GM23248 (cell line): Measurements from ENCODE around the gene UMAD1. TPM values are rescaled to one million over a fixed set of nuclear protein-coding genes. Genes with fewer than 3 reads are reported as not detected.

Experiments used
- DNase-seq: peaks from one replicate; pipeline ENCODE4 v3.0.0-alpha.2; 2015
- H2AFZ ChIP-seq: fragments of 200-600 bp; sonication (generic); 2 replicates; pipeline ENCODE4 v1.6.1; 2016; ENCODE audit warnings: antibody characterized with exemption
- H3F3A ChIP-seq: fragments of 200-600 bp; sonication (generic); 2 replicates; pipeline ENCODE4 v1.6.1; 2016; ENCODE audit warnings: mild to moderate bottlenecking, antibody characterized with exemption, mixed run types; ENCODE audit not compliant: insufficient read depth
- H3K27ac ChIP-seq: fragments of 200-600 bp; sonication (generic); 2 replicates; pipeline ENCODE4 v1.5.1; 2016; ENCODE audit warnings: mild to moderate bottlenecking
- H3K27me3 ChIP-seq: fragments of 200-600 bp; sonication (generic); replicated peaks from 2 replicates; pipeline ENCODE4 v1.6.1; 2016; ENCODE audit warnings: mild to moderate bottlenecking; ENCODE audit not compliant: insufficient read depth
- H3K36me3 ChIP-seq: fragments of 200-600 bp; sonication (generic); 2 replicates; pipeline ENCODE4 v1.6.1; 2016; ENCODE audit warnings: low read depth, mild to moderate bottlenecking
- H3K4me1 ChIP-seq: fragments of 200-600 bp; sonication (generic); 2 replicates; pipeline ENCODE4 v1.6.1; 2016; ENCODE audit warnings: mild to moderate bottlenecking; ENCODE audit not compliant: insufficient read depth
- H3K4me2 ChIP-seq: fragments of 200-600 bp; sonication (generic); one replicate; pipeline ENCODE4 v1.6.1; 2016; ENCODE audit warnings: mild to moderate bottlenecking; ENCODE audit not compliant: unreplicated experiment
- H3K4me3 ChIP-seq: fragments of 200-600 bp; sonication (generic); 2 replicates; pipeline ENCODE4 v1.5.1; 2016; ENCODE audit warnings: mild to moderate bottlenecking
- H3K79me2 ChIP-seq: fragments of 200-600 bp; sonication (generic); 2 replicates; pipeline ENCODE4 v1.6.1; 2016; ENCODE audit warnings: mild to moderate bottlenecking; ENCODE audit not compliant: insufficient read depth
- H3K9ac ChIP-seq: fragments of 200-600 bp; sonication (generic); 2 replicates; pipeline ENCODE4 v1.6.1; 2016; ENCODE audit warnings: mild to moderate bottlenecking
- H3K9me2 ChIP-seq: fragments of 200-600 bp; sonication (generic); 2 replicates; pipeline ENCODE4 v1.6.1; 2016; ENCODE audit warnings: mixed run types, mild to moderate bottlenecking, moderate library complexity; ENCODE audit not compliant: insufficient read depth
- H3K9me3 ChIP-seq: fragments of 200-600 bp; sonication (generic); one replicate; pipeline ENCODE4 v1.6.1; 2017; ENCODE audit warnings: low read depth
- H4K20me1 ChIP-seq: fragments of 200-600 bp; sonication (generic); 2 replicates; pipeline ENCODE4 v1.6.0; 2016; ENCODE audit not compliant: insufficient read depth
- EZH2 ChIP-seq: fragments of 200-600 bp; sonication (generic); IDR thresholded peaks from 2 replicates; pipeline ENCODE4 v1.6.1; 2018; ENCODE audit warnings: antibody characterized with exemption, mild to moderate bottlenecking; ENCODE audit not compliant: insufficient read depth, poor library complexity, severe bottlenecking
- EZH2phosphoT487 ChIP-seq: fragments of 200-600 bp; sonication (generic); IDR thresholded peaks from 2 replicates; pipeline ENCODE4 v1.6.1; 2018; ENCODE audit warnings: antibody characterized with exemption, moderate library complexity, mild to moderate bottlenecking, low read depth; ENCODE audit not compliant: insufficient read depth
- WGBS, 2 experiments: methylation state at CpG; one replicate each; pipeline ENCODE4 v1.1.6; 2015 to 2017; ENCODE audit warnings: low lambda C conversion rate in 2 of 2, low coverage in 1 of 2; ENCODE audit errors: missing lambda C conversion rate in 2 of 2; 5-methylcytosine and 5-hydroxymethylcytosine counted together
- in situ Hi-C: fragments of 300-500 bp; cut with MboI; formaldehyde crosslinking; loops from 2 replicates; pipeline ENCODE4 v1.15.0; 2020
- polyA plus RNA-seq: library from polyadenylated mRNA; unstranded; fragments of >200 nt; fragmentation: Nextera tagmentation; extraction: Ambion mirVana; gene quantifications from 2 replicates; pipeline ENCODE4 v1.2.1, GENCODE V29; 2016
- total RNA-seq: library from RNA; depleted of rRNA; stranded (reverse); fragments of >200 nt; shearing (Covaris generic); gene quantifications from 2 replicates; pipeline ENCODE4 v1.2.3, GENCODE V29; 2014

The UMAD1 gene
- total and polyA plus RNA-seq, 2 experiments from 2014 or later = 11.8 to 18.6 TPM

- TF ChIP-seq EZH2phosphoT487 = no peak
- no peak for TF ChIP-seq EZH2
- no peaks in the 10 kb centered on the region for H4K20me1 ChIP-seq
- no peak overlapping the region for H3K4me2 ChIP-seq
- no peaks in the 10 kb centered on the region for H3K27me3 ChIP-seq
- WGBS, 2 experiments = 47 to 49% methylated on average over 3 of the region's 3 CpGs
- H3F3A ChIP-seq = no peaks in the 10 kb centered on the region
- no peak overlapping the region for H2AFZ ChIP-seq
- no peaks in the 10 kb centered on the region for H3K36me3 ChIP-seq
- H3K4me3 ChIP-seq = no peak overlapping the region
- no peak overlapping the region for H3K27ac ChIP-seq
- no peak overlapping the region for H3K9ac ChIP-seq
- no peaks in the 10 kb centered on the region for H3K9me3 ChIP-seq
- no peaks in the 10 kb centered on the region for H3K9me2 ChIP-seq
- in situ Hi-C loops = no loop called here
- no peak for DNase-seq
- no peaks in the 10 kb centered on the region for H3K79me2 ChIP-seq
- H3K4me1 ChIP-seq = no peaks in the 10 kb centered on the region
Measured at GRCh38 chr7:7617550-7617949, 23.0 kb upstream of the UMAD1 start.

GRCh38 chr7:7618410-7618809 lies 22.1 kb upstream of the UMAD1 start:
- Histone ChIP-seq H3K27ac (no peak overlapping the region), H4K20me1 (no peaks in the 10 kb centered on the region), H3K9me2 (no peaks in the 10 kb centered on the region), H2AFZ (no peak overlapping the region), H3K9me3 (no peaks in the 10 kb centered on the region), H3K4me3 (no peak overlapping the region), H3K9ac (no peak overlapping the region), H3K79me2 (no peaks in the 10 kb centered on the region), H3K4me1 (no peaks in the 10 kb centered on the region), H3F3A (no peaks in the 10 kb centered on the region), H3K27me3 (no peaks in the 10 kb centered on the region), H3K36me3 (no peaks in the 10 kb centered on the region), H3K4me2 (no peak overlapping the region)
- no peak for DNase-seq
- TF ChIP-seq EZH2 = no peak
- TF ChIP-seq EZH2phosphoT487 = no peak
- in situ Hi-C loops = no loop called here
- WGBS, 2 experiments = 4 to 5% methylated on average over 1 of the region's 1 CpG

DNA sequence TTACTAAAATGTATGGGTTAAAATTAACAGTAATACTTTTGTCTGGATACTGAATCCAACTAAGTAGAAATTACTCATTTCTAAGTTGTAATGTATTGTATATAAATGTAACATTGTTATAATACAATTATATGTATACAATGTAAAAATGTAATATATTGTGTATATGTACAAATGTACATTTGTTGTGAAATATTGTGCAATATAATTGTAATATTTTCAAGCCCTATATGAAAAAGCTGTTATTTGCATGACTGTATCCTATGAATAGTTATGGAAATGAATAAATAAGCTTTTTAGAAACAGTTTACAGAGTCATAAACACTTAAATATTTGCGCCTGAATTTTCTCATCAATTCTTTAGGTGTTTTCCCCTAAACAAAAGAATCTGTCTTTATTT lies 20.3 kb upstream of the UMAD1 start:
- H3F3A ChIP-seq = no peaks in the 10 kb centered on the region
- H2AFZ ChIP-seq = no peak overlapping the region
- H3K4me2 ChIP-seq = no peak overlapping the region
- no peak for DNase-seq
- no peaks in the 10 kb centered on the region for H3K27me3 ChIP-seq
- in situ Hi-C loops = no loop called here
- H3K9me3 ChIP-seq = no peaks in the 10 kb centered on the region
- H3K9me2 ChIP-seq = no peaks in the 10 kb centered on the region
- no peaks in the 10 kb centered on the region for H4K20me1 ChIP-seq
- TF ChIP-seq EZH2 (no peak), EZH2phosphoT487 (no peak)
- no peak overlapping the region for H3K9ac ChIP-seq
- no peaks in the 10 kb centered on the region for H3K4me1 ChIP-seq
- H3K36me3 ChIP-seq = no peaks in the 10 kb centered on the region
- H3K27ac ChIP-seq = no peak overlapping the region
- H3K4me3 ChIP-seq = no peak overlapping the region
- no peaks in the 10 kb centered on the region for H3K79me2 ChIP-seq
- 61 to 68% methylated on average over 1 of the region's 1 CpG for WGBS, 2 experiments

- no peak overlapping the region for H2AFZ ChIP-seq
- no peaks in the 10 kb centered on the region for H3K4me1 ChIP-seq
- no peak overlapping the region for H3K4me3 ChIP-seq
- no peaks in the 10 kb centered on the region for H3K36me3 ChIP-seq
- no peak overlapping the region for H3K4me2 ChIP-seq
- TF ChIP-seq EZH2phosphoT487 = no peak
- TF ChIP-seq EZH2 = no peak
- H3F3A ChIP-seq = no peaks in the 10 kb centered on the region
- DNase-seq = no peak
- in situ Hi-C loops = no loop called here
- H4K20me1 ChIP-seq = no peaks in the 10 kb centered on the region
- no peaks in the 10 kb centered on the region for H3K27me3 ChIP-seq
- H3K9ac ChIP-seq = no peak overlapping the region
- H3K9me2 ChIP-seq = no peaks in the 10 kb centered on the region
- H3K27ac ChIP-seq = no peak overlapping the region
- no peaks in the 10 kb centered on the region for H3K79me2 ChIP-seq
- H3K9me3 ChIP-seq = no peaks in the 10 kb centered on the region
Measured at GRCh38 chr7:7620644-7621210, 19.8 kb upstream of the UMAD1 start.

DNA sequence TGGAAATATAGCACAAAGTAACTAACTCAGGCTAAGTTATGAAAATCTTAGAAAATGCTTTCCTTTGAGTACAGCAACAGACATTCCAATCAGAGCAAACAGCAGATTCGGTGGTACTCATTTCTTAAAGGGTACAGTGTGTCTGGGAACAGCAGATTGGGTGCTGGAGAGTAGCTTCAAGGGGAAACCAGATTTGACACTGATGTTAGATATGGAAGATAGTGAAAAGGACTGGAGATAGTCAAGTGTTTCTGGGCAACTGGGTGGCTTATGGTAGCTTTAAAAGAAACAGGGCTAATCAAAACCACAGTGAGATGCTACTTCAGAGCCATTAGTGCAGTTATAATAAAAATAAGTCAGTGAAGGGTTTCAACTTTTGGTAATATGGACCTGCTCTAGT lies 12.1 kb upstream of the UMAD1 start:
- no peak overlapping the region for H2AFZ ChIP-seq
- H3K9ac ChIP-seq = no peak overlapping the region
- H3K9me2 ChIP-seq = no peaks in the 10 kb centered on the region
- no peaks in the 10 kb centered on the region for H3K9me3 ChIP-seq
- H3F3A ChIP-seq = no peaks in the 10 kb centered on the region
- TF ChIP-seq EZH2 = no peak
- TF ChIP-seq EZH2phosphoT487 = no peak
- H3K79me2 ChIP-seq = no peaks in the 10 kb centered on the region
- no peaks in the 10 kb centered on the region for H4K20me1 ChIP-seq
- no peaks in the 10 kb centered on the region for H3K4me1 ChIP-seq
- H3K36me3 ChIP-seq = no peaks in the 10 kb centered on the region
- 59 to 63% methylated on average over 1 of the region's 1 CpG for WGBS, 2 experiments
- H3K4me3 ChIP-seq = no peak overlapping the region
- in situ Hi-C loops = no loop called here
- no peak overlapping the region for H3K4me2 ChIP-seq
- no peaks in the 10 kb centered on the region for H3K27me3 ChIP-seq
- no peak for DNase-seq
- no peak overlapping the region for H3K27ac ChIP-seq
